ENCODE data around the gene GNAI3. TPM values are rescaled to one million over a fixed set of nuclear protein-coding genes. Genes with fewer than 3 reads are reported as not detected.

Gene GNAI3
- total RNA-seq, 6 donors from 2014 or later = 2.2 to 9.0 (median 6.0) TPM

GRCh38 chr1:109508001-109508872, 40.2 kb upstream of the GNAI3 start:
- ATAC-seq (ENCODE audit: low FRiP score in 2 of 2) (no peak), DNase-seq (peak in 1 of 2 donors; percentile 61)
- TF ChIP-seq EP300 (IDR thresholded peaks at IDR 0.05) (no peak), POLR2A (IDR thresholded peaks at IDR 0.05) (no peak), POLR2AphosphoS5 (IDR thresholded peaks at IDR 0.05) (no peak)
- TF ChIP-seq, protein P1, sequence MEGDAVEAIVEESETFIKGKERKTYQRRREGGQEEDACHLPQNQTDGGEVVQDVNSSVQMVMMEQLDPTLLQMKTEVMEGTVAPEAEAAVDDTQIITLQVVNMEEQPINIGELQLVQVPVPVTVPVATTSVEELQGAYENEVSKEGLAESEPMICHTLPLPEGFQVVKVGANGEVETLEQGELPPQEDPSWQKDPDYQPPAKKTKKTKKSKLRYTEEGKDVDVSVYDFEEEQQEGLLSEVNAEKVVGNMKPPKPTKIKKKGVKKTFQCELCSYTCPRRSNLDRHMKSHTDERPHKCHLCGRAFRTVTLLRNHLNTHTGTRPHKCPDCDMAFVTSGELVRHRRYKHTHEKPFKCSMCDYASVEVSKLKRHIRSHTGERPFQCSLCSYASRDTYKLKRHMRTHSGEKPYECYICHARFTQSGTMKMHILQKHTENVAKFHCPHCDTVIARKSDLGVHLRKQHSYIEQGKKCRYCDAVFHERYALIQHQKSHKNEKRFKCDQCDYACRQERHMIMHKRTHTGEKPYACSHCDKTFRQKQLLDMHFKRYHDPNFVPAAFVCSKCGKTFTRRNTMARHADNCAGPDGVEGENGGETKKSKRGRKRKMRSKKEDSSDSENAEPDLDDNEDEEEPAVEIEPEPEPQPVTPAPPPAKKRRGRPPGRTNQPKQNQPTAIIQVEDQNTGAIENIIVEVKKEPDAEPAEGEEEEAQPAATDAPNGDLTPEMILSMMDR (IDR thresholded peaks at IDR 0.05) = no peak
- Histone ChIP-seq H3K27me3 (no peaks in the 10 kb centered on the region), H3K27ac (no peak overlapping the region), H3K4me3 (peak overlapping the region in 1 of 4 donors; percentile 92), H3K4me1 (peaks cover 12 to 23% (median 17%) of the 10 kb centered on the region in 4 donors), H3K36me3 (no peaks in the 10 kb centered on the region), H3K9me3 (no peaks in the 10 kb centered on the region)
- 92 to 93% methylated on average over 15 to 25 of the region's 25 CpGs for WGBS, 2 donors

DNA sequence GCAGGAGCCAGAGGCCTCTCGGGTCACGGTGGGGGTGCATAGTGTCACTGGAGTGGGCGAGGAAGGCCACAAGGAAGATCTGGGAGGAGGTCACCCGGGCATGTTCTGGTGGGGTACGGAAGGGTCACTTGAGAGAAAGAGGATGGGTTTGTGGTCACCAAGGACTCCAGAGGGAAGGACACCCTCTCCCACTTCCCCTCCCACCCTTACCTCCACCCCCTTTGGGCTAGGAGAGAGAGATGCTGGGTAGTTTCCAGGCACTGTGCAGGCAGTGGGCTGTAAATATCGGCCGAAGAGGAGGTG, 39.6 kb upstream of the GNAI3 start:
- DNase-seq (no peak), ATAC-seq (ENCODE audit: low FRiP score in 2 of 2) (no peak)
- TF ChIP-seq POLR2A (IDR thresholded peaks at IDR 0.05) (no peak), POLR2AphosphoS5 (IDR thresholded peaks at IDR 0.05) (no peak), EP300 (IDR thresholded peaks at IDR 0.05) (no peak)
- TF ChIP-seq, protein P1 (IDR thresholded peaks at IDR 0.05) = no peak
- peaks cover 12 to 23% (median 16%) of the 10 kb centered on the region in 4 donors for H3K4me1 ChIP-seq
- WGBS, 2 donors = 65 to 79% methylated on average over 5 of the region's 7 CpGs
- no peaks in the 10 kb centered on the region for H3K27me3 ChIP-seq
- H3K9me3 ChIP-seq = no peaks in the 10 kb centered on the region
- H3K27ac ChIP-seq = peak overlapping the region in 1 of 4 donors; percentile 49
- H3K4me3 ChIP-seq = peak overlapping the region in 3 of 4 donors; percentile 78 to 92 (median 83)
- no peaks in the 10 kb centered on the region for H3K36me3 ChIP-seq

- ATAC-seq (ENCODE audit: low FRiP score in 2 of 2) (peak in 1 of 2 donors; percentile 89), DNase-seq (peak; percentile 53 to 96)
- H3K27ac ChIP-seq = peak within 1 kb of the TSS in 2 of 4 donors; percentile 49 to 68
- TF ChIP-seq POLR2AphosphoS5 (IDR thresholded peaks at IDR 0.05) = no peak
- TF ChIP-seq, protein P1 (IDR thresholded peaks at IDR 0.05) = peak in 1 of 6 experiments; percentile 12
- H3K4me1 ChIP-seq = peaks cover 12 to 23% (median 15%) of the 10 kb centered on the region in 4 donors
- peak within 1 kb of the TSS; percentile 57 to 92 (median 80) for H3K4me3 ChIP-seq
- WGBS, 2 donors = 0 to 4% methylated on average over 16 to 42 of the region's 100 CpGs
- H3K36me3 ChIP-seq = no peaks in the 10 kb centered on the region
- H3K27me3 ChIP-seq = no peaks in the 10 kb centered on the region
- H3K9me3 ChIP-seq = no peaks in the 10 kb centered on the region
These were observed 39.0 kb upstream of the GNAI3 start, which contains the start of gene AMIGO1 for GRCh38 chr1:109509176-109510134. AMIGO1 (minus strand) TSS chr1:109509727; CDS start chr1:109508912, 815 bp downstream.

DNA sequence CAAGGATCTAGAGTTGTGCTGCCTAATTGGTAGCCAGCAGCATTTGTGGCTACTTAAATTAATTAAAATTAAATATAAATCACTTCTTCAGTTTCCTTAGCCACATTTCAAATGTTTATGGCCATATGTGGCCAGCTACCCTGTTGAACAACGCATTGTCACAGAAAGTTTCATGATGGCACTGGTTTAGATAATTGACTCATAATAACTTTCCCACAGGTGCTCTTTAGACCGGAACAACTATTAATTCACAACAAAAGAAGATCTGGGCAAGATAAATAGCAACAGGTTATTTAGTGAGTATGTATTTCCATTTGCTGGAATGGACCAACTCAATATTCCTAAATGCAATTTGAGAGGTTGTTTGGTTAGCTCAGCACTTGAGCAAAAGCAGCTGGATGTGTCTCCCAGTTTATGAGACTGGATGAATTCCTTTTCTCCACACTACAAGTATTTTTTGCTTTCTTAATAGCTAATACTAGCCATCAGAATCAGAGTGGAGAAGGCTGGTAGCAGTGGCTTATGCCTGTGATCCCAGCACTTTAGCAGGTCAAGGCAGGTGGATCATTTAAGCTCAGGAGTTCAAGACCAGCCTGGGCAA, 35.2 kb upstream of the GNAI3 start:
- Histone ChIP-seq H3K4me3 (no peak overlapping the region), H3K27ac (no peak overlapping the region), H3K36me3 (no peaks in the 10 kb centered on the region), H3K4me1 (peaks cover 12 to 23% (median 15%) of the 10 kb centered on the region in 4 donors), H3K27me3 (no peaks in the 10 kb centered on the region), H3K9me3 (no peaks in the 10 kb centered on the region)
- TF ChIP-seq EP300 (IDR thresholded peaks at IDR 0.05) (no peak), POLR2A (IDR thresholded peaks at IDR 0.05) (no peak), POLR2AphosphoS5 (IDR thresholded peaks at IDR 0.05) (no peak)
- TF ChIP-seq, protein P1 (IDR thresholded peaks at IDR 0.05) = no peak
- 80 to 86% methylated on average over 2 of the region's 2 CpGs for WGBS, 2 donors
- DNase-seq = no peak
- no peak for ATAC-seq (ENCODE audit: low FRiP score in 2 of 2)

All from upper lobe of left lung (tissue), 6 donors.